ENCODE measurements around the gene MED8. TPM values are rescaled to one million over a fixed set of nuclear protein-coding genes. Genes with fewer than 3 reads are reported as not detected.

Gene MED8, protein sequence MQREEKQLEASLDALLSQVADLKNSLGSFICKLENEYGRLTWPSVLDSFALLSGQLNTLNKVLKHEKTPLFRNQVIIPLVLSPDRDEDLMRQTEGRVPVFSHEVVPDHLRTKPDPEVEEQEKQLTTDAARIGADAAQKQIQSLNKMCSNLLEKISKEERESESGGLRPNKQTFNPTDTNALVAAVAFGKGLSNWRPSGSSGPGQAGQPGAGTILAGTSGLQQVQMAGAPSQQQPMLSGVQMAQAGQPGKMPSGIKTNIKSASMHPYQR
- polyA plus RNA-seq (ENCODE audit: insufficient read length in 10 of 10) = 10 to 100 TPM; 23.3 to 31.8 (median 28.5) TPM
- long read RNA-seq, donor 1, transcript MED8-203 (7 exons, 1,924 nt) = major isoform, 5 of 5 reads
- long read RNA-seq, donor 1, partial matches to known transcripts = 0 of 5 reads
- long read RNA-seq, donor 1, other reads (novel, unspliced or antisense) = 0 of 5 reads
- long read RNA-seq, donor 2, partial matches to known transcripts = 0 of 4 reads
- long read RNA-seq, donor 2, other reads (novel, unspliced or antisense) = 0 of 4 reads
- long read RNA-seq, donor 3 = 0 reads
- long read RNA-seq, donor 4, transcript MED8-203 (7 exons, 1,924 nt) = major isoform, 6 of 6 reads
- long read RNA-seq, donor 4, partial matches to known transcripts = 0 of 6 reads
- long read RNA-seq, donor 4, other reads (novel, unspliced or antisense) = 0 of 6 reads
- long read RNA-seq, donor 5, partial matches to known transcripts = 7 of 11 reads
- long read RNA-seq, donor 5, other reads (novel, unspliced or antisense) = 0 of 11 reads
- long read RNA-seq, donor 6, transcript MED8-203 (7 exons, 1,924 nt) = major isoform, 6 of 11 reads
- long read RNA-seq, donor 6, partial matches to known transcripts = 5 of 11 reads
- long read RNA-seq, donor 6, other reads (novel, unspliced or antisense) = 0 of 11 reads
- long read RNA-seq, donor 7, partial matches to known transcripts = 0 of 4 reads
- long read RNA-seq, donor 7, other reads (novel, unspliced or antisense) = 0 of 4 reads
- long read RNA-seq, donor 8, partial matches to known transcripts = 0 of 4 reads
- long read RNA-seq, donor 8, other reads (novel, unspliced or antisense) = 0 of 4 reads
- long read RNA-seq, donor 9 = 0 reads

DNA sequence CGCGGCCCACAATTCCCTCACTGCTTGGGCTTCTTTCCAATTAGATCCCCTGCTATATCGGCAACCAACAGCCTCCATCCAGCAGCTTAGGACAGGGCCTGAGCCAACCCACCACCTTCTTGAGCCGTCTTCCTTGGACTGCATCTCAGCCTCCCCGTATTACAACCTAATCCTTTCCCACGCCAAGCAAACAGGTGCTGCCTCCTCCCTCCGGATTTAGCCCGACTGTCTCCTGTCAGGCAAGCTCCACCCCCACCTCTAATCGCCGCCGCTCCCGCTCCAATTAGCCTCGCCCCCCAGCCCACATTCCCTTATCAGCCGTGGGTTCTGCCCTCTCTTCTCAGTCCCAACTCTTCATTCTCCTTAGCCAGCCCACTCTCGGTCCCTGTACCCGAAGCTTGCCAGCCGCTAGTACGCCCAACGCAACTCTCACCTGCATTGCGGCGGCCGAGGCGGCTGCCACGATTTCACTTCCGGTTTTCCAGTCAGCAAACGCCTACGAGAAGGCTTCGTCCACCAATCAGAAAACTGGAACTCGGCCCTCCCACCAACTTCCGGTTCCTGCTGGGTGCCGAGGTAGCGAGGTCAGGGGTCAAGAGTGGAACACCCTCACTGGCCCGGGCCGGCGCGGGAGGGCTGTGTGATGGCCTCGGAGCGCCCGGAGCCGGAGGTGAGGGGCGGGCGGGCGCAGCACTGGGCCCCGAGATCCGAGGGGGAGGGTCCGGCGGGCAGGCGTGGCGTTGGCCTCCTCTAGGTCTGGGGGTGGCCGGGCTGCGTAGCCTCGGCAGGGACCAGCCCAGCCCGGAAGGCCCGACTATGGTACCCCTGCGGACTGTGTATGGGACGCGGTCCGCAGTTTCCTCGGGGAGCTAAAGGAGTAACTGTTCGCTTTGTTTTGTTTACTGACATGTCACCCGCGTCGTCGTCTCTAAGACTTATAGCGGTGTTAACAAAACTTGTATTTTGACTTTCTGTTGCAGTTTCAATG is at the start of gene MED8, which contains the start of gene SZT2:
Gene MED8, minus strand, starts transcription at position 475 of the 988 bp plus-strand sequence. Its CDS starts 36 bp downstream, at position 439.
Gene SZT2, plus strand, starts transcription at position 574 of the 988 bp plus-strand sequence. Its CDS starts 70 bp downstream, at position 644.
- peak; percentile 96 to 98 (median 97) for DNase-seq

DNA sequence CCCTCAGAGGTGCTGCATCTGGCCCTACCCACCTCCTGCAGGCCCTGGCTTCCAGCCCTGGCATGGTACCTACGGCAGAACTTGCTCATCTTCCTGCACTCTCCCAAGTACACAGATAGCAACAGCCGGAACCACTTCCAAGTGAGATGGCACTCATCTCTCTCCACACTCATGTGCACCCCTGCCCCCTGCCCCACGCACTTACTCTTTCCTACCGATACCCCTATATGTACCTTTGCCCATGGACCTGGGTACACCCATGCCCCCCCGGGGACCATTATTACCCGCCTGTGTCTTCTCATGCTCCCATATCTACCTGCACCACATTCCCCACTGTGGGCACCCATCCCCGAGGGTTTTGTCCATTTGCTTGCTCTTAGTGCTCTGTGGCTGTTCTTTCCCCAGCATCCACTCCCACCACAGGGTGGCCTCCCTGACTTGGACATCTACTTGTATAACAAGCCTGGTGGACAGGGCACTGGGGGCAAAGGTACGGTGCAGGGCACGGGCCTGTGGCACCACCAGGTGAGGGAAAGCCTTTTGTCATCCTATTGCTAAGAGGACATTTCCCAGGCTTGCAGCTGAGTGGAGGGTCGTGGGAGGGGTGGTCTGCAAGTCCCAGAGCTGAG is 49.5 kb upstream of the MED8 start:
- DNase-seq = no peak

DNA sequence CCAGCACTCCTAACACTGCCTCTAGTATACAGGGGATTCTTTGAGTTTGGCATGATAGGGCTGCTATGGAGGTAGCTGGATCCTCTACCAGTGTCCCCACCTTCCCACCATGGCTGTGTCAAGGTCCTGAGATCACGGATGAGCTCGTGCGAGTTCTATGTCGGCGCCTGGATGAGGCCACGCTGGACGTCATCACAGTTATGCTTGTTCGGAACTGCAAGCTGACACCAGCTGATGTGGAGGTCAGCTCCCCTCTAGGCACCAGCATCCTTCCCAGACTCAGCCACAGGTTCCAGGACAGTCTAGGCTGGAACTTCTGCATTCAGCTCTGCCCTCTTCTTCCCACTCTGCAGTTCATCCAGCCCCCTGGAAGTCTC is 49.0 kb upstream of the MED8 start:
- no peak for DNase-seq

DNA sequence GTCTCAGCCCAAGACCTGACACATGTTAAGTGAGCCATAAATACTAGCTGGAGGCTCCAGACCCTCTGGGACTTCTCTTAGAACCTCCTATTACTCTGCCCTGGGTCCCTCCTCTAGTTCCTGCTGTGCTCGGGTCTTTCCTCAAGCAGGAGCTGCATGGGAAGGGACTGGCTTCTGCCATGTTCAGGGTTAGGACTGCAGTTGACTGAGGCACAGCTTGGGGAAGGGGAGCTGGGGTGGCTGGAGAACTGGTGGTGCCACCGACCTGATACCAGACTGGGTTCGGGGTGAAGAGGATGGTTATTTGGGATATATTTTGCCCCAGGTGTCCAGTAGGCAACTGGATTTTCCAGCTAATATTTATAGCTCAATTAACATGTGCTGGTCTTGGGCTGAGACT is 48.4 kb upstream of the MED8 start:
- no peak for DNase-seq

DNA sequence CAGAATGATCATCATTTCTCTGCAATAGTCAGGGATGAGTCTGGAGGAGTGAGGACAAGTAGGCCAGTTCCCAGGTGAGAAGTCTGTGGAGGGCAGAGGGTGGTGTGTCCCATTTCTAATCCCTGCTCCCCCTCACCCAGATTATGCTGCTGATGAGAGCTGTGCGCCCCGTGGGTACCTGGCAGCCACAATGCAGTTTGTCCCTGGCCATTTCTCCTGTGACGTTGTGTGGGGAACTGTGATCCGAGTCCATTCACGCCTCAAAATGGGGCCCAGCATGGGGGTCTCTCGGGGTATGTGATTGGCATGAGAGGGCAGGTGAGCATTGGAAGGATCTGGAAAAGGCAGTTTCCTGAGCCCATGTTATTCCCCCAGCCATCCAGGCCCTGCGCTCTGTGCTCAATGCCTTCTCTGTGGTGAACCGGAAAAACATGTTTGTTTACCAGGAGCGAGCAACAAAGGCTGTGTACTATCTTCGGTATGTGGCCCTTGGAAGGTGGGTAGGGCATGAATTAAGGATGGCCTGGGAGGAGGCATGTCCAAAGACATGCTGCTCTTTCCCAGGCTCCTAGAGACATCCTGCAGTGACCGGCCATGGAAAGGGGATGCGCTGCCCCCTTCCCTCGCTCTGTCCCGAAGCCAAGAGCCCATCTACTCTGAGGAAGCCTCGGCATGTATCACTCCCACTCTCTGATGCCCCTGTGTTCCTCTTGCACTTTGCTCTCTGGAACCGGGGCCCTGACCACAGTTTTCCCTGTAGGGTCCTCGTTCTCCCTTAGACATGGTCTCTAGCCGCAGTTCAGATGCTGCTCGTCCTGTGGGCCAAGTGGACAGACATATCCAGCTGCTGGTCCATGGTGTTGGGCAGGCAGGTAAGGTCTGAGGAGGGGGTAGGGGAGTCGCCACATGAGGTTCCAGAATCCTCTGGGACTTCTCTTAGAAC is 47.7 kb upstream of the MED8 start:
- DNase-seq = no peak

DNA sequence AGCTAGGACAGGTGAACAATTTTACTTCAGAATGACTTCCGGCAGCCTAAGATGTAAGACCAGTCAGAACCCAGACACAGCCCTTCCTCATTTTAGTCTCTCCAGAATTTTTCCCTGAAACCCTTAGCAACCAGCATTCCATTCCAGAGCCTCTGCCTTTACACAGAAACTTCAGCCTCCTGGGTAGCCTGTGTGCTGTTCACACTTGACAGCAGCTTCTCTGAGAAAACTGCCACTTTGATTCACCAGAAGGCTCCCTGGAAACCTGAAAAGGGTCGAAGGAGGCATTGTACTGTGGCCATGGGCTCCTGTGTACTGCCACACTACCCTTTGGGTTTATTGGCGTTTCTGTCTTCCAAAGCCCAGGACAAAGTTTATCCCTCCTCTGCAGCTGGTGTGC is 46.8 kb upstream of the MED8 start:
- no peak for DNase-seq

DNA sequence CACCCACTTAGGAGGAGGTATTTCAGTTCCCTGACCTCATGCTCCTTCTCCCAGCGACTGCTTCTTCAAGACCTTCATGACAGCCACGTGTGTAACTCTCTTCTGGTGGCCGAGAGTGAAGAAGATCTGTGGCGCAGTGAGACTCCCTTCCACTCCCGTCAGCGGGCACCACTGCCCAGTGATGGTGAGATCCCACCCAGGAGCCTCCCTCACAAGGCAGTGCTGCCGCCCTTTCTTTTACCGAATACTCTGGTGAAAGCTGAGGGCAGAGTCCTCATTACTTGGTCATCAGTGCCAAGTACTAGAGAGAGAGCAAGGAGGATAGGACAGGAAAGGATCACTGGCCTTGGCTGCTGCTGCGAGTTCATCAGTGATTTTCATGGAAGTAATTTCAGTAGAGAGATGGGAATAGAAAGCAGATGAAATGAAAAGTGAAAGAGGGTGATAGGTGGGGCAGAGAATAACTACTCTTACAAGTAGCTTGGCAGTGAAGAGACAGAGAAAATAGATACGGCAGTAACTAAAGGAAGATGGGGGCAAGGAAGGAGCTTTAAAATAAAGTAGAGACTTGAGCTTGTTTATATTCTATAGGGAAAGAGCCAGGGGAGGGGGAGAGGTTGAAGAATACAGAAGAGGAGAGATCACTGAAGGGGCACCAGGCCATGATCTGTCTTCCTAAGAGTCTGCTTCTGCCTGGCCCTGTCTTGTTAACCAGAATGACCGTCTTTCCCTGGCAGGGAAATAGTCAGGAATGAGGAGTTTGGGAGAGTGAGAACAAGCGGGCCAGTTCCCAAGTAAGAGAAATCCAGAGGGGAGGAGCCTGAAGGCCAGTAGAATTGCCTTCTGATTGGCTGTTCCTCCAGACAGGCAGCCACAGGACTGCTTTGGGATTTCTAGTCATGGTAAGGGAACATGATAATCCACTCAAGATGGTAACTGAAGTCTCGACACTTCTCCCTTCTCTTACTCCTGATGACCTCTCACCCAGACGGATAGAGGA is 45.8 kb upstream of the MED8 start:
- DNase-seq = peak; percentile 45 to 85 (median 78)

DNA sequence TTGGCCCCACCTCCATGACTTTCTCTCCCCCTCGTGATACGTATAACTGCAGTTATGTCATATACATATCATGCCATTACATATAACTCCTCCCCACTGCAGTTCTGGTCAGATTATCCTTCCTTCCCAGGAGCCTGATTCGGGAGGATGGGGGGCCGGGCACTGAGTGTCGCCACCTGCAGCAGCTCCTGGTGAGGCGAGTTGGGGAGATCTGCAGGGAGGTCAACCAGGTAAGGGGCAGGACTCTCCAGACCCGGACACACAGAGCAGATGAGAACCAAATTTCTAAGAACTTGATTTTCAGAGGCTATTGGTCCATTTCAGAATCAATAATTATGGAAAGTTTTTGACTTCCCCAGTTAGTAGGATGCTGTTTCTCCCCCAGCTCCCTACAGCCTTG is 44.7 kb upstream of the MED8 start:
- DNase-seq = no peak

DNA sequence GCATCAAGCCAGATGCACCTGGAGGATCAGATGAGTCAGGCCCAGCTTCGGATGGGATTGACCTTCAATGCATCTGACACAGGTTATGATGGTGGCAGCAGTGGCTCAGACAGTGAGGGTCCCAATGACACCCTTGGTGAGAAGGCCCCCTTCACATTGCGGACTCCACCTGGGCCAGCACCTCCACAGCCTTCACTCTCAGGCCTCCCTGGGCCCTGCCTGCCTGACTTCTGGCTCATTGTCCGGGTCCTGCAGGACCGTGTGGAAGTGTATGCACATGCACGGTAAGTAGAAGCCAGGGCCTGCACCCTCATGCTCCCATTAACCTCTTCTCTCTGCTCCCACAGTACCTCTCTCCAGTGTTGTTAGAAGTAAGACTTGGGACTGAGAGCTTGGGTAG is 43.3 kb upstream of the MED8 start:
- no peak for DNase-seq

DNA sequence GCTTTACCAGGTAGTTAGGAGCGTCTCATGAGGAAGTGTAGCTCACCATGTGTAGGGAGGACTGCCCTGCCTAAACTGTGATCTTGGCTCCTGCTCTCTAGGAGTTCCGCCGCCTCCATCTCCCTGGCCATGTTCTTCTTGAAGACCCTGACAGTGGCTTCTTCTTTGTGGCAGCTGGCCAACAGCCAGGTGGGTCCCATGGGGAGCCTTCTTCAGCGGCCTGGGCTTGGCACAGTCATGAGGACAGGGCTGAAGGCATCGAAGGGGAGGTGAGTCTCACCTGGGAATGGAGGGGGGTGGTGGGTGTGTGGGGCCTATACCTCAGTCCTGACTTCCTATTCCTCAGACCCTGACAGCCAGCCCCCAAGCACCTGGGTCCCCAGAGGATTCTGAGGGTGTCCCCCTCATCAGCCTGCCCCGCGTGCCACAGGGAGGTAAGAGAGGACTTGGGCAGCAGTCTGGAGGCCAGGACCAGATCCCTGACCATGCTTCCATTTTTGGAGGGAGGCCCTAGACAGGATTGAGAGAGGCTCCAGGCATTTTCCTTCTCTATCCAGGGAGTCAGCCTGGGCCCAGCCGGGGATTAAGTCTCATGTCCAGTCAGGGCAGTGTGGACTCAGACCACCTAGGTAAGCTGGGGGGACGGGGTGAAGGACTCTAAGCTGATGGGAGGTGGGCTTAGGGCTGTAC is 42.7 kb upstream of the MED8 start:
- no peak for DNase-seq

DNA sequence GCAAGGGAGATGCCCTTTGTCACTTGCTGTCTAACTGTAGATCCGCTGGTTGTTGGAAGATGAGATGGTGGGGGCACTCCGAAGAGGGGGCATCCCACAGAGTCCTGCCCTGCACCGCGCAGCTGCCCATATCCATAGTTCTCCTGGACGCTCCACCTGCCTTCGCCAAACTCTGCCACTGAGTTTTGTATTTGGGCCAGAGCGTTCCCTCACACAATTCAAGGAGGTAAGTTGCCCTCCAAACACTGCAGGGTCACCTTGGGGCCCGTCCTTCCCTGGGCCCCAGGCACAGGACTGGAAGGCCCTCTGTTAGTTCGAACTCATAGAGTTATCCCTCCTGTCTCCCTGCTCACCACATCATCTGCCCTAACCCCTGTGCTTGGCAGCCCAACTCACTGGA is 42.1 kb upstream of the MED8 start:
- DNase-seq = no peak

DNA sequence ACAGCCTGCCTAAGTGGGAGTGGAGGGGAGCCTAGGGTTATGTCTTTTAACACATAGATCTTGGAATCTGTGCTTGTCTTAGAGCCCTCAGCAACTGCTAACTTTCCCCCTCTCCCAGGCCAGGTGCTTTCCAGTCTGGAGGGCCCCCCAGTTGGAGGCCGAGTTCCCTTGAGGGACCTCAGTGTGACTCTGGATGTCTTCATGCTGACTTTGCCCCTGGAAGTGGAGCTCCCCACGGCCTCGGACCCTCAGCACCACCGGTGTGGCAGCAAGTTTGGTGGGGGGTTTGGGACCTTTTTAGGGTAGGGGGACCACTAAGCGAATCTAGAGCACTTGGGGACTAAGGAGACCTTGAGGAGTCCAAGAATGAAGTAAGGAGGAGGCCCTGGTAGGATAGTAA is 41.2 kb upstream of the MED8 start:
- no peak for DNase-seq

DNA sequence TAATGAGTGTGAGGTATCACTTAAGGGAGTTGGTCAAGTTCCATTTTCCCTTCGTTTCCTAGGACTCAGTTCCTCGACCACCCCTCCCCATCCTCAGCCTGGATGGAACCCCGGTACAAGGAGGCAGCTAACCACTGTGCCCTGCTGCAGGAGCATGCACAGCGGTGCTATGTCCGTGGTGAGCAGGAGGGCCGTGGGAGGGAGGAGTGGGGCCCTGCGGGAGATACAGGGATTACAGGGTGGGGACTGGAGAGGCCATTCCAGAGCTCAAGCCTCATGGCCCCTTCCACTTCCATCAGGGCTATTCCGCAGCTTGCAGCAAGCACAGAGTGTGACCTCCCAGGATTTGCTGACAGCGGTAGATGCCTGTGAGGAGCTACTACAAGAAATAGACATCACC is 38.3 kb upstream of the MED8 start:
- no peak for DNase-seq

DNA sequence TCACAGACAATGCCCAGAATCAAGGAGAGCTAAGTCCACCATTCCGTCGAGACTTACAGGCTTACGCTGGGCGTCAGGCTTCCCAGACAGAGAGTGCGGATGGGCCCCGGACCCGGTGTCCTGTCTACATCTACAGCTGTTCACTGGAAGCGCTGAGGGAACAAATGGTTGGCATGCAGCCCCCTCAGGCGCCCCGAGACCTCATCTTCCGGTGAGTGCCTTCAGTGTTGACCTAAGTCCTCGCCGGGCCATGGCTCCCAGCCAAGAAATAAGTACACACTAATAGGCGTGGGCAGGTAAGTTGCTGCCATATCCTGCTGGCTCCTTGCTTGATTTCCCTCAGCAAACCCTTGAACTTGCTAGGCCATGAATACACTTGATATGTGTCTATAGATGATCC is 37.9 kb upstream of the MED8 start:
- DNase-seq = no peak

DNA sequence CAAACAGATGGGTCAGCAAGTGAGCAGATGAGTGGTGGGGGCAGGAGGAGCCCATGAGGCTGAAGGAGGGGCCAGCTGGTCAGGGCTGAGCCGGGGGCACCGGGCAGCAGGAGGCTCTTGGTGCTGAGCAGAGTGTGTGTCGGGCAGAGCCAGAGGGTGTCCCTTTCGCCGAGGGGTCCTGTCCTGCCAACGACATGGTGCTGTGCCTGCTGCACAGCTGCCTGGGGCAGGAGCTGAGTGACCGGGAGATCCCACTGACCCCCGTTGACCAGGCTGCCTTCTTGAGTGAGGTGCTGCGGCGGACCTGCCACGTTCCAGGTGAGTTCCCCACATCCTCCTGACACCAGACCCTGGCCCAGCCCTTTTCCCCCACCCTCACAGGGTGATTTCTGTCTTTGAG is 36.6 kb upstream of the MED8 start:
- DNase-seq = no peak

DNA sequence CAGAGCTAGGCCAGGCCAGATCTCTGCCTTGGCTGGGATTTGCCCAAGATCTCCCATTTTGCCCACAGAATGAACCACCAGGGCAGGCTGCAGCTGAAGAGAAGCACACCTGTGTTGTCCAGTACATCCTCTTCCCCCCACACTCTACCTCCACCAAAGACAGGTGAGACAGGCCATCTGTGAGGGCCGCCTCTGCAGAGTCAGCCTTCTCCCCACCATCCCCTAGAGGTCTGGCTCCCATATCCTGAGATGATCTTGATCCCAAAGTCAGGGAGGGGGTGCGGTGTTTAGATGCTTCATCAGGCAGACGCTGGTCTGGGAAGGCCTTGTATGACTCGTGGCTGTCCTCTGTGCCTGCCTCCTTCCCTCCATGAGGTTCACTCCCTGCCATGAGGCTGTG is 35.4 kb upstream of the MED8 start:
- DNase-seq = no peak
